Measurements from ENCODE around the gene PIP5K1A.

DNA sequence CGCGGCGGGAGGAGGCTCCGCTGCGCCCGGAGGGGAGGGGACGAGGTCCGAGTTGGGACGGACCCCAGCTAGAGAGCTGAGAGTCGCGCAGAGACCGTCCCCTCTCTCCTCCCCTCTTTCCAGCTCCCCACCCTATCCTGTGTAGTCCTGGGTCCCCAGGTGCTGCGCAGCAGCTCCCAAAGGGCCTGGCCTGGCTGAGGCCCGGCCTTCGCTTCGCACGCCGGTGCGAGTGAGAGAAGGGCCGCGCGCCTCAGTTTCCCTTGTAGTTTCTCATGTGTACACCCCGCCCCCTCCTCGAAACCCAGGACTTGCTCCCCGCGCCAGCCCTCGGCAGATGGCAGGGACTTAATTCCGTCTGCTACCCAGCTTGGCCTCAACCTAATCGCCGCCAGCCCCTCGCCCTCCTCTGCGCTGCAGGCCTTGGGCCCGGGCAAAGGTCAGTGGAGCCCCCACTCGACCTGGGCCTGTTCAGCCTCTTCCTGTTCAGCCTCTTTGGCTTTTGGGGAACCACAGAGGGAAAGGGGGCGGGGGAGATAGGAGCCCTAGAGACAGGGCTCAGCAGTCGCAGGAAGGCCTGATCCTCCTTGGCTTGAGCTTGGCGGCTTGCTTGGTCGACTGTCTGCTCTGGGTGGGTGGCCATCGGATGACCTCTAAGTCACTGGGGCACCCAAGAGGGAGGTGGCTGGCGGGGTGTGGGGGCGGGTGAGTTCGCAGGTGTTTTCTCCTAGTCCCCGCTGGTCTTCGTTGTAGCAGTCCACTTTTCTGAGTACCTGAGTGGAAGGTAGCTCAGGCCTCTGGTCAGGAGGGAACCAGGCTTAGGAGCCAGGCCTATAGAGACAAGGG, 84.8 kb downstream of the PIP5K1A start:
- TF ChIP-seq SUZ12 (IDR thresholded peaks at IDR 0.05; ENCODE audit: low read length) = no peak
- TF ChIP-seq, protein P1, sequence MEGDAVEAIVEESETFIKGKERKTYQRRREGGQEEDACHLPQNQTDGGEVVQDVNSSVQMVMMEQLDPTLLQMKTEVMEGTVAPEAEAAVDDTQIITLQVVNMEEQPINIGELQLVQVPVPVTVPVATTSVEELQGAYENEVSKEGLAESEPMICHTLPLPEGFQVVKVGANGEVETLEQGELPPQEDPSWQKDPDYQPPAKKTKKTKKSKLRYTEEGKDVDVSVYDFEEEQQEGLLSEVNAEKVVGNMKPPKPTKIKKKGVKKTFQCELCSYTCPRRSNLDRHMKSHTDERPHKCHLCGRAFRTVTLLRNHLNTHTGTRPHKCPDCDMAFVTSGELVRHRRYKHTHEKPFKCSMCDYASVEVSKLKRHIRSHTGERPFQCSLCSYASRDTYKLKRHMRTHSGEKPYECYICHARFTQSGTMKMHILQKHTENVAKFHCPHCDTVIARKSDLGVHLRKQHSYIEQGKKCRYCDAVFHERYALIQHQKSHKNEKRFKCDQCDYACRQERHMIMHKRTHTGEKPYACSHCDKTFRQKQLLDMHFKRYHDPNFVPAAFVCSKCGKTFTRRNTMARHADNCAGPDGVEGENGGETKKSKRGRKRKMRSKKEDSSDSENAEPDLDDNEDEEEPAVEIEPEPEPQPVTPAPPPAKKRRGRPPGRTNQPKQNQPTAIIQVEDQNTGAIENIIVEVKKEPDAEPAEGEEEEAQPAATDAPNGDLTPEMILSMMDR (IDR thresholded peaks at IDR 0.05; ENCODE audit: control extremely low read depth in 1 of 3, insufficient read depth in 1 of 3, low read depth in 1 of 3, low read length in 3 of 3) = no peak
- no peak for TF ChIP-seq JUND (IDR thresholded peaks at IDR 0.05; ENCODE audit: low read length)
- no peak for TF ChIP-seq SP2 (IDR thresholded peaks at IDR 0.05; ENCODE audit: low read length)
- TF ChIP-seq, protein P2, sequence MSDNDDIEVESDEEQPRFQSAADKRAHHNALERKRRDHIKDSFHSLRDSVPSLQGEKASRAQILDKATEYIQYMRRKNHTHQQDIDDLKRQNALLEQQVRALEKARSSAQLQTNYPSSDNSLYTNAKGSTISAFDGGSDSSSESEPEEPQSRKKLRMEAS (IDR thresholded peaks at IDR 0.05) = no peak
- no peak for TF ChIP-seq EP300 (IDR thresholded peaks at IDR 0.05; ENCODE audit: borderline replicate concordance in 1 of 2, low read depth in 2 of 2, low read length in 2 of 2)
- 0 out of 2 replicates have a peak, but pooled peaks have one; percentile 21 for TF ChIP-seq POLR2AphosphoS5 (IDR thresholded peaks at IDR 0.05; ENCODE audit: low read depth, low read length)
- TF ChIP-seq POLR2A (IDR thresholded peaks at IDR 0.05; ENCODE audit: control extremely low read depth in 1 of 2, low read depth in 2 of 2, low read length in 2 of 2) = no peak

All from H1 (cell line).